Smooth muscle cell of the pulmonary artery (primary cell): ENCODE measurements around the gene LY6G6F. TPM values are rescaled to one million over a fixed set of nuclear protein-coding genes. Genes with fewer than 3 reads are reported as not detected.

Experiments
- total RNA-seq: library from RNA; depleted of rRNA; stranded (reverse); fragments of >200 nt; gene quantifications from 2 replicates; pipeline ENCODE4 v1.2.3, GENCODE V29; 2014

Gene LY6G6F
- not detected in 2 replicates for total RNA-seq

GRCh38 chr6:31706599-31706998 lies at the start of gene LY6G6F:
TSS of gene LY6G6F (plus strand) at chr6:31706866. CDS start at chr6:31706907, 41 bp downstream.

GRCh38 chr6:31660381-31661261 lies 46.0 kb upstream of the LY6G6F start, which contains the start of gene C6orf47:
TSS of gene C6orf47 (minus strand) at chr6:31660778. CDS start at chr6:31659947, 831 bp downstream.

GRCh38 chr6:31664790-31665500 lies 41.7 kb upstream of the LY6G6F start, which contains the start of gene GPANK1:
TSS of gene GPANK1 (minus strand) at chr6:31664997. CDS start at chr6:31664478, 519 bp downstream.

GRCh38 chr6:31665501-31666336 lies 40.9 kb upstream of the LY6G6F start, which contains the start of gene CSNK2B:
TSS of gene CSNK2B (plus strand) at chr6:31666080. CDS start at chr6:31666832, 752 bp downstream.

GRCh38 chr6:31669676-31670075 lies 37.0 kb upstream of the LY6G6F start, which contains the start of gene LY6G5B:
TSS of gene LY6G5B (plus strand) at chr6:31669976. CDS start at chr6:31670951, 975 bp downstream.

GRCh38 chr6:31680226-31681134 lies 26.2 kb upstream of the LY6G6F start, which contains the start of gene LY6G5C:
TSS of gene LY6G5C (minus strand) at chr6:31681067. CDS start at chr6:31680373, 694 bp downstream.

GRCh38 chr6:31702819-31703716 lies 3.6 kb upstream of the LY6G6F start, which contains the start of gene ABHD16A:
TSS of gene ABHD16A (minus strand) at chr6:31703324. CDS start at chr6:31703281, 43 bp downstream.

GRCh38 chr6:31715022-31715958 lies 8.6 kb downstream of the LY6G6F start, which contains the start of gene LY6G6D:
TSS of gene LY6G6D (plus strand) at chr6:31715348. CDS start at chr6:31715356, 8 bp downstream.

GRCh38 chr6:31721351-31722020 lies 14.8 kb downstream of the LY6G6F start, which contains the start of gene LY6G6C:
TSS of gene LY6G6C (minus strand) at chr6:31721746. CDS start at chr6:31721679, 67 bp downstream.

GRCh38 chr6:31723245-31723979 lies 16.7 kb downstream of the LY6G6F start, which contains the start of gene MPIG6B:
TSS of gene MPIG6B (plus strand) at chr6:31723373. CDS start at chr6:31723384, 11 bp downstream.

GRCh38 chr6:31728767-31729514 lies 22.3 kb downstream of the LY6G6F start, which contains the start of gene DDAH2:
TSS of gene DDAH2 (minus strand) at chr6:31729299. CDS start at chr6:31729161, 138 bp downstream.

GRCh38 chr6:31736021-31736767 lies 29.5 kb downstream of the LY6G6F start, which contains the start of gene CLIC1:
TSS of gene CLIC1 (minus strand) at chr6:31736530. CDS start at chr6:31736300, 230 bp downstream.

GRCh38 chr6:31739639-31740396 lies 33.2 kb downstream of the LY6G6F start, which contains the start of gene MSH5:
TSS of gene MSH5 (plus strand) at chr6:31740005. CDS start at chr6:31740467, 462 bp downstream.

